Bronchial epithelial cell (primary cell): ENCODE measurements around the gene ZNF765. TPM values are rescaled to one million over a fixed set of nuclear protein-coding genes. Genes with fewer than 3 reads are reported as not detected.
"Not testable (repeated sequence)": the region's sequence is repeated elsewhere in the genome, so short reads cannot be mapped to it uniquely, and the experiment has no call there.

ENCODE experiments used
- DNase-seq: peaks from one replicate; pipeline ENCODE4 v3.0.0-alpha.2; 2010; ENCODE audit warnings: low read depth
- FAIRE-seq: peaks from 2 replicates; lab custom pipeline; 2011; peaks lifted over from hg19 to GRCh38; lab: Jason Lieb, UNC
- H3K27me3 ChIP-seq: 2 replicates; pipeline ENCODE4 v1.5.1; 2011; ENCODE audit warnings: low read length; ENCODE audit not compliant: control insufficient read depth, insufficient read depth
- H3K36me3 ChIP-seq: 2 replicates; pipeline ENCODE4 v1.5.1; 2011; ENCODE audit warnings: low read length; ENCODE audit not compliant: control insufficient read depth, insufficient read depth
- H3K4me3 ChIP-seq: 2 replicates; pipeline ENCODE4 v1.5.1; 2011; ENCODE audit warnings: mild to moderate bottlenecking, low read depth, low read length, control low read depth
- total RNA-seq: library from RNA; depleted of rRNA; stranded (reverse); fragments of >200 nt; gene quantifications from 2 replicates; pipeline ENCODE4 v1.2.1, GENCODE V29; 2014
- TF ChIP-seq, protein P1 (sequence below): IDR thresholded peaks from 2 replicates; pipeline ENCODE4 v1.5.1; 2011; ENCODE audit warnings: mild to moderate bottlenecking, moderate library complexity, low read length, control low read depth, inconsistent platforms; ENCODE audit not compliant: insufficient read depth, severe bottlenecking

ZNF765 gene
- total RNA-seq = 16.0 and 17.9 TPM in 2 replicates

DNA sequence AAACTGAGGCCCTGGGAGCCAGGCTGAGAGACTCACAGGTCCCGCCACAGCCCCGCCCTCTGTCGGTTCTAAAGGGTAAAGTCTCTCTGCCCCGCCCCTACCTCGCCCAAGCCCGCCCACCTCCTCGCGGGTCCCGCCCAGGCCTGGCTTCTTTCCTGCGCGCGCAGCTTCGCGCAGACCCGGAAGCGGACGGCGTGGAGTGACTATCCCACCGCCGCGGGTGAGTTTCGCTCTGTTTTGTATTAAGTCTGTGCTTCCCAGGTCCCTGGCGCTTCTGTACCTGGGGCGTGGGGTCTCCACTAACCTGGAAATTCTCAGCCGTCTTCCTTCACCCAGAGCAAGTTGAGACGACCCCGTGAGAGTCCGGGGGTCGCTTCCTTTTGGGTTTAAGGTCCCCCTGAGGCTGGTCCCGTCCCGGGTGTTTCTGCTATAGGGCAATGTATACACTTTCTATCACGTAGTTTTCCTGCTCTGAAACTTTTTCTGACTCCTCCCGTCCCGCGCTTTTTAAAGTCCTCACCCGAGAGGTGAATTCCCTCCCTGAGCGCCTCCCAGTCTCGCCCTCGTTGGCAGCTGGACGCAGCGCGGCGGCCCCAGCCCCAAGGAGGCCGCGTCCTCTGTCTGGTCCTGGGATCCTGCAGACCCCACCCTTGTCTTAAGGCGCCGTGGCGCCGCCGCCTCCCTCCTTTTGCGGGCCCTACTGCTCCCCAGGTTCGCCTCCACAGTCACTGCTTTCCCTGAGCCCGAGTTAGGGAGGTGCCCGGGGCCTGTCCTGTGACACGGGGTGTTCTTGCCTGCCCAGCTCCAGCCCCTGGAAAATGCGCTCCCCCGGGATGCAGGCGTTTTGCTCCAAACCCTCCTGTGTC, at the start of gene ZNF765:
Gene ZNF765 (plus strand): TSS at position 176 of the 866 bp plus-strand sequence. CDS start 2,867 bp downstream, outside the sequence.
- FAIRE-seq = no peak
- DNase-seq = peak; percentile 74
- Histone ChIP-seq H3K27me3 (no peaks in the 10 kb centered on the region), H3K4me3 (peak within 1 kb of the TSS; percentile 88), H3K36me3 (peaks cover 3% of the 10 kb centered on the region)
- TF ChIP-seq, protein P1, sequence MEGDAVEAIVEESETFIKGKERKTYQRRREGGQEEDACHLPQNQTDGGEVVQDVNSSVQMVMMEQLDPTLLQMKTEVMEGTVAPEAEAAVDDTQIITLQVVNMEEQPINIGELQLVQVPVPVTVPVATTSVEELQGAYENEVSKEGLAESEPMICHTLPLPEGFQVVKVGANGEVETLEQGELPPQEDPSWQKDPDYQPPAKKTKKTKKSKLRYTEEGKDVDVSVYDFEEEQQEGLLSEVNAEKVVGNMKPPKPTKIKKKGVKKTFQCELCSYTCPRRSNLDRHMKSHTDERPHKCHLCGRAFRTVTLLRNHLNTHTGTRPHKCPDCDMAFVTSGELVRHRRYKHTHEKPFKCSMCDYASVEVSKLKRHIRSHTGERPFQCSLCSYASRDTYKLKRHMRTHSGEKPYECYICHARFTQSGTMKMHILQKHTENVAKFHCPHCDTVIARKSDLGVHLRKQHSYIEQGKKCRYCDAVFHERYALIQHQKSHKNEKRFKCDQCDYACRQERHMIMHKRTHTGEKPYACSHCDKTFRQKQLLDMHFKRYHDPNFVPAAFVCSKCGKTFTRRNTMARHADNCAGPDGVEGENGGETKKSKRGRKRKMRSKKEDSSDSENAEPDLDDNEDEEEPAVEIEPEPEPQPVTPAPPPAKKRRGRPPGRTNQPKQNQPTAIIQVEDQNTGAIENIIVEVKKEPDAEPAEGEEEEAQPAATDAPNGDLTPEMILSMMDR = peak; percentile 61

DNA sequence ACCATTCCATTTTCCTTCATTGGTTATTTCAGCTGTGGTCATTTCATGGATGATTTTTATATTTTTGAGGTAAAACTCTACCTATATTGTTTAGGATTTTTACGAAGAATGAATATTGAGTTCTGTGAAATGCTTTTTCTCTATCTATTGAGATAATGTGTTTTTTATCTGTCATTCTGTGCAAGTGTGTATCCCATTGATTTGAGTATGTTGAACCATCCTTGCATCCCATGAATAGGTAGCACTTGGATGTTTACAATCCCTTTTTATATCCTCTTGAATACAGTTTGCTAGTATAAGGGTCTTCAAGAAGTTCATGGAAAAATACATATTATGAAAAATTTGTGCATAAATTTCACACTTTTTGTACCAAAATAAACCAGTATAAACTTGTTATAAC, 39.2 kb upstream of the ZNF765 start:
- TF ChIP-seq, protein P1 = no peak
- no peak for FAIRE-seq
- DNase-seq = no peak
- H3K27me3 ChIP-seq = no peaks in the 10 kb centered on the region
- peaks cover 3% of the 10 kb centered on the region for H3K36me3 ChIP-seq
- no peak overlapping the region for H3K4me3 ChIP-seq

DNA sequence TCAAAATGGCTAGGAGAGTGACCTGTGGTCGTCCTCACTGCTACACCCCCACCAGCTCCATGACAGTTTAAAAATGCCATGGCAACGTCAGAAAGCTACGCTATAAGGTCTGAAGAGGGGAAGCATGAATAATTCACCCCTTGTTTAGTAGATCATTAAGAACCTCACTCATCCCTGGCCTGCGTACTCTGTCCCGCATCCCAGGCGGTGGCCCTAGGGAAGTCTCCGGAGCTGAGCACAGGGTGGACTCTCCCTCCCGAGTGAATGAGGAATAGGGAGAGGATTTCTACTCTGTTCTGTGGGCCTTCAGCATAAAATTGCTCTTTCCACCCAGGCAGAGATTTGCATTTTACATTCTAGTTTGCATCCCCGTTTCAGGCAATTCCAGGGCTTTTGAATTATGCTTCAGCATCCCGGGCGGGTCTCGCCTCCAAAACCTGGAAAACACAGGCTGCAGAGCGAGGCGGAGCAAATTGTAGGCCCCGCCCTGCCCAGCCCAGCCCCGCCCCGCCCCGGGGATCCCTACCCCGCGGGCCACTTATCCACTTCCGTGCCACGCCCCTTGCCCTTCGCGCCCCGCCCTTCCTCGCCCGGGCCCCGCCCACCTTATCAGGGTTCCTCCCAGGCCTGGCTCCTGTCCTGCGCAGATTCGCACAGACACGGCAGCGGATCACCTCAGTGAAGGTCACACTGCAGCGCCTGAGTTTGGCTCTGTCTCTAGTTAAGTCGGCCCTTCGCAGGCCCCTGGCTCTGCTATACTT, 36.9 kb upstream of the ZNF765 start:
- TF ChIP-seq, protein P1 = no peak
- H3K4me3 ChIP-seq = no peak overlapping the region
- FAIRE-seq (no peak), DNase-seq (no peak)
- H3K27me3 ChIP-seq = no peaks in the 10 kb centered on the region
- no peaks in the 10 kb centered on the region for H3K36me3 ChIP-seq

DNA sequence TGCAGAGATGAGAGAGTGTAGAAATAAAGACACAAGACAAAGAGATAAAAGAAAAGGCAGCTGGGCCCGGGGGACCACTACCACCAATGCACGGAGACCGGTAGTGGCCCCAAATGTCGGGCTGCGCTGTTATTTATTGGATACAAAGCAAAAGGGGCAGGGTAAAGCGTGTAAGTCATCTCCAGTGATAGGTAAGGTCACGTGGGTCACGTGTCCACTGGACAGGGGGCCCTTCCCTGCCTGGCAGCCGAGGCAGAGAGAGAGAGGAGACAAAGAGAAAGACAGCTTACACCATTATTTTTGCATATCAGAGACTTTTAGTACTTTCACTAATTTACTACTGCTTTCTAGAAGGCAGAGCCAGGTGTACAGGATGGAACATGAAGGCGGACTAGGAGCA, 34.9 kb upstream of the ZNF765 start:
- not testable (repeated sequence) for FAIRE-seq, H3K36me3 ChIP-seq, H3K27me3 ChIP-seq, DNase-seq, H3K4me3 ChIP-seq

DNA sequence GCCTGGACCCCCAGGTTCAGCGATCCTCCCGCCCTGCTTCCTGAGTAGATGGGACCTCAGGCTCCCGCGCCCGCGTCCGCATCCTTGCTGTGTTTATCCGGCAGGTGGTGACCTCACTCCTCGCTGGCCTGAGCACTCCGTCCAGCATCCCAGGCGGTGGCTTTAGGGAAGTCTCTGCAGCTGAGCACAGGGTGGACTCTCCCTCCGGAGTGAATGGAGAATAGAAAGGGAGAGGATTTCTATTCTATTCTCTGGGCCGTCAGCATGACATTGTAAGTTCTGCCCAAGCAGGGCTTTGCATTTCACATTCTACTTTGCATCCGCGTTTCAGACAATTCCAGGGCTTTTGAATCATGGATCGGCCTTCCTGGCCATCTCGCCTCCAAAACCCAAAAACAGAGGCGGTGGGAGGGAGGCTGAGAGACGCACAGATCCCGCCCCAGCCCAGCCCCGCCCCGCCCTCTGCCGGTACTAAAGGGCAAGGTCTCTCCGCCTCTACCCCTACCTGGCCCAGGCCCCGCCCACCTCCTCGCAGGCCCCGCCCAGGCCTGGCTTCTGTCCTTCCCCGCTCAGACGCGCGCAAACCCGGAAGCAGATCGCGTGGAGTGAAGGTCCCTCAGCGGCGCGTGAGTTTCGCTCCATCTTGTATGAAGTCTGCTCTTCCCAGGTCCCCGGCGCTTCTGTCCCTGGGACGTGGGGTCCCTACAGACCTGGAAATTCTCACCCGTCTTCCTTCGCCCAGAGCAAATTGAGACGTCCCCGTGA, 29.6 kb upstream of the ZNF765 start, which contains the start of gene ZNF525:
Gene ZNF525 (plus strand): TSS at position 572 of the 765 bp plus-strand sequence. CDS start 6,577 bp downstream, outside the sequence.
- no peak for FAIRE-seq
- Histone ChIP-seq H3K36me3 (no peaks in the 10 kb centered on the region), H3K27me3 (no peaks in the 10 kb centered on the region), H3K4me3 (peak within 1 kb of the TSS; percentile 80)
- DNase-seq = peak; percentile 75
- TF ChIP-seq, protein P1 = peak; percentile 30
